ENCODE results near the gene FOLR3. TPM values are rescaled to one million over a fixed set of nuclear protein-coding genes. Genes with fewer than 3 reads are reported as not detected.

Gene FOLR3
- total and polyA plus RNA-seq, 2 experiments from 2014 or later, result not detected

- TF ChIP-seq ZNF462 (CRISPR knock-in tag; IDR thresholded peaks at IDR 0.05) (no peak), JUNB (IDR thresholded peaks at IDR 0.05; ENCODE audit: unreplicated experiment) (no peak), STAT1 (IDR thresholded peaks at IDR 0.05; ENCODE audit: unreplicated experiment) (no peak), NANOG (IDR thresholded peaks at IDR 0.05; ENCODE audit: borderline replicate concordance) (no peak), POLR2AphosphoS5 (IDR thresholded peaks at IDR 0.05; ENCODE audit: low read depth) (no peak)
Measured at GRCh38 chr11:72105888-72106287, 29.6 kb upstream of the FOLR3 start, which contains the start of gene TOMT (continued).

GRCh38 chr11:72111300-72112142 is 24.0 kb upstream of the FOLR3 start:
- peaks cover 9% of the 10 kb centered on the region for H3K27me3 ChIP-seq (ENCODE audit: insufficient read depth)
- peaks cover 10% of the 10 kb centered on the region for H3K4me1 Mint-ChIP-seq
- peak overlapping the region; percentile 49 for H3K4me3 ChIP-seq
- TF ChIP-seq NANOG (IDR thresholded peaks at IDR 0.05; ENCODE audit: borderline replicate concordance), result no peak
- TF ChIP-seq JUNB (IDR thresholded peaks at IDR 0.05; ENCODE audit: unreplicated experiment), result no peak
- TF ChIP-seq POLR2AphosphoS5 (IDR thresholded peaks at IDR 0.05; ENCODE audit: low read depth), result no peak
- TF ChIP-seq ZNF331 (CRISPR knock-in tag; IDR thresholded peaks at IDR 0.05; ENCODE audit: low read depth), result no peak
- TF ChIP-seq ZNF462 (CRISPR knock-in tag; IDR thresholded peaks at IDR 0.05), result no peak
- TF ChIP-seq EZH2phosphoT487 (IDR thresholded peaks at IDR 0.05; ENCODE audit: unreplicated experiment), result no peak
- no peak for TF ChIP-seq ZNF114 (CRISPR knock-in tag; IDR thresholded peaks at IDR 0.05)

More at GRCh38 chr11:72111300-72112142, 24.0 kb upstream of the FOLR3 start:
- H3K36me3 Mint-ChIP-seq (ENCODE audit: low read depth), result peaks cover 7% of the 10 kb centered on the region; the same call in 2 of the 3 replicates
- Histone ChIP-seq H3K4me2 (peak overlapping the region; percentile 77), H3K4me1 (ENCODE audit: insufficient read depth) (peaks cover 7% of the 10 kb centered on the region; the same call in 1 of the 2 replicates), H3K27ac (ENCODE audit: low read depth) (peak overlapping the region; percentile 21; the same call in 1 of the 2 replicates), H3K36me3 (ENCODE audit: insufficient read depth) (no peaks in the 10 kb centered on the region), H2AFZ (no peak overlapping the region), H3K79me2 (replicated peaks; ENCODE audit: insufficient read depth) (no peaks in the 10 kb centered on the region), H4K20me1 (replicated peaks; ENCODE audit: insufficient read depth) (no peaks in the 10 kb centered on the region), H3K9me2 (ENCODE audit: insufficient read depth) (peaks cover 19% of the 10 kb centered on the region), H3F3A (replicated peaks; ENCODE audit: low read depth) (no peaks in the 10 kb centered on the region)
- no peaks in the 10 kb centered on the region; the same call in 1 of the 3 replicates for H3K9me3 Mint-ChIP-seq
- H3K27ac Mint-ChIP-seq, result peak overlapping the region; percentile 100
- peaks cover 15% of the 10 kb centered on the region for H3K27me3 Mint-ChIP-seq (ENCODE audit: insufficient read depth, low read depth, poor library complexity)
- no peak for DNase-seq (ENCODE audit: low spot score)
- ATAC-seq, result peak; percentile 4; the same call in 1 of the 3 replicates
- peak overlapping the region; percentile 93 for H3K4me3 Mint-ChIP-seq

Data from GM23338 (cell line).